ENCODE measurements around the gene TPM1.

- no peak for TF ChIP-seq CTCF (IDR thresholded peaks at IDR 0.05)
- peak; percentile 8 to 82 for TF ChIP-seq POLR2AphosphoS5 (IDR thresholded peaks at IDR 0.05; ENCODE audit: insufficient read depth in 1 of 2, low read depth in 1 of 2)
These were observed at the start of gene TPM1 for GRCh38 chr15:63041974-63042876.

All from vagina (tissue), 2 donors.